HepG2 (cell line): ENCODE results near the gene ITCH. TPM values are rescaled to one million over a fixed set of nuclear protein-coding genes. Genes with fewer than 3 reads are reported as not detected.

ENCODE experiments used
- ATAC-seq: fragments of 200-7000 bp; cut with Tn5 transposase; 3 replicates; pipeline ENCODE4 v1.9.1; 2020; ENCODE audit warnings: mild to moderate bottlenecking, moderate library complexity
- BruUV-seq: library from RNA; stranded (reverse); fragments of 400-500 nt; replicated peaks from 2 replicates; lab custom pipeline; 2021; lab: Mats Ljungman, UMichigan
- CTCF ChIA-PET: fragments of 300-600 bp; formaldehyde crosslinking; extraction: SDS; loops from one replicate; lab custom pipeline; 2021; ENCODE audit warnings: low total read pairs, inconsistent platforms, low intra/inter-chr PET ratio; lab: Yijun Ruan, JAX
- POLR2A ChIA-PET: fragments of 350-600 bp; sonication (Branson Sonifier 250); formaldehyde crosslinking; loops from one replicate; lab custom pipeline; 2020; ENCODE audit warnings: antibody characterized with exemption, inconsistent platforms; lab: Yijun Ruan, JAX
- DNase-seq: peaks from one replicate; pipeline ENCODE4 v3.0.0-alpha.2; 2015; ENCODE audit warnings: low spot score
- FAIRE-seq: peaks from 3 replicates; lab custom pipeline; 2011; peaks lifted over from hg19 to GRCh38; lab: Jason Lieb, UNC
- H2AFZ ChIP-seq: one replicate; pipeline ENCODE4 v1.6.1; 2011; ENCODE audit warnings: low read length, inconsistent platforms
- H3K27ac ChIP-seq: fragments of 300-600 bp; 3 replicates; pipeline ENCODE4 v1.8.0; 2011; ENCODE audit warnings: mixed run types, mild to moderate bottlenecking, mixed read lengths, low read length, inconsistent platforms; ENCODE audit not compliant: insufficient read depth; ENCODE audit errors: extremely low read length
- H3K27me3 ChIP-seq, 2 experiments: fragments of 200-600 bp in 1 of 2; 2 replicates in 1 of 2; 3 replicates in 1 of 2; pipeline versions ENCODE4 v1.6.0 to v1.8.0; 2011; ENCODE audit warnings: low read length in 2 of 2, mild to moderate bottlenecking in 2 of 2, moderate library complexity in 2 of 2, inconsistent platforms in 1 of 2; ENCODE audit not compliant: insufficient read depth in 2 of 2, control insufficient read depth in 1 of 2
- H3K36me3 ChIP-seq, 2 experiments: fragments of 200-600 bp in 1 of 2; replicated peaks in 1 of 2; 2 replicates in 1 of 2; 3 replicates in 1 of 2; pipeline versions ENCODE4 v1.5.1 to v1.8.0; 2011; ENCODE audit warnings: low read length in 2 of 2, inconsistent platforms in 1 of 2; ENCODE audit not compliant: insufficient read depth in 2 of 2, control insufficient read depth in 1 of 2
- H3K4me1 ChIP-seq: 2 replicates; pipeline ENCODE4 v1.5.1; 2012; ENCODE audit warnings: low read length, inconsistent platforms; ENCODE audit not compliant: insufficient read depth
- H3K4me2 ChIP-seq: 2 replicates; pipeline ENCODE4 v1.6.0; 2011; ENCODE audit warnings: low read depth, low read length, inconsistent platforms
- H3K4me3 ChIP-seq, 3 experiments: fragments of 200-600 bp in 1 of 3; sonication (generic), shearing (Covaris generic) in 1 of 3; replicated peaks in 1 of 3; 2 replicates each; pipeline ENCODE4 v1.5.1; 2011 to 2016; ENCODE audit warnings: low read length in 3 of 3, inconsistent platforms in 2 of 3, low read depth in 2 of 3, mild to moderate bottlenecking in 2 of 3, control low read depth in 1 of 3, mixed read lengths in 1 of 3; ENCODE audit not compliant: insufficient read depth in 1 of 3
- H3K79me2 ChIP-seq: one replicate; pipeline ENCODE4 v1.6.1; 2011; ENCODE audit warnings: low read length, inconsistent platforms; ENCODE audit not compliant: insufficient read depth
- H3K9ac ChIP-seq: 2 replicates; pipeline ENCODE4 v1.6.0; 2011; ENCODE audit warnings: mild to moderate bottlenecking, low read depth, low read length, inconsistent platforms; ENCODE audit not compliant: insufficient read depth
- H3K9me3 ChIP-seq: 2 replicates; pipeline ENCODE4 v1.5.1; 2012; ENCODE audit warnings: mild to moderate bottlenecking, low read length
- H4K20me1 ChIP-seq: 2 replicates; pipeline ENCODE4 v1.6.0; 2011; ENCODE audit warnings: inconsistent platforms, mild to moderate bottlenecking, low read length, moderate library complexity; ENCODE audit not compliant: insufficient read depth
- DMAP1 ChIP-seq: IDR thresholded peaks from 2 replicates; pipeline ENCODE4 v1.6.1; 2016
- HIVEP1 ChIP-seq: sonication (generic); formaldehyde crosslinking; IDR thresholded peaks from 2 replicates; pipeline ENCODE4 v1.4.0; 2020; ENCODE audit warnings: mild to moderate bottlenecking, missing genetic modification reagents
- KDM1A ChIP-seq: IDR thresholded peaks from 2 replicates; pipeline ENCODE4 v1.6.1; 2016; ENCODE audit warnings: missing compliant biosample characterization
- MED8 ChIP-seq: sonication (generic); formaldehyde crosslinking; IDR thresholded peaks from 2 replicates; pipeline ENCODE4 v1.8.1; 2023; ENCODE audit warnings: mild to moderate bottlenecking, missing genetic modification reagents; ENCODE audit not compliant: insufficient replicate concordance
- ZNF501 ChIP-seq: sonication (generic); formaldehyde crosslinking; IDR thresholded peaks from 2 replicates; pipeline ENCODE4 v1.5.1; 2020; ENCODE audit warnings: mild to moderate bottlenecking, moderate library complexity, missing genetic modification reagents
- ZNF839 ChIP-seq: sonication (generic); formaldehyde crosslinking; IDR thresholded peaks from 2 replicates; pipeline ENCODE4 v1.4.0; 2020; ENCODE audit warnings: missing genetic modification reagents, mild to moderate bottlenecking, borderline replicate concordance
- ZNF878 ChIP-seq: sonication (generic); formaldehyde crosslinking; IDR thresholded peaks from 2 replicates; pipeline ENCODE4 v1.8.1; 2023; ENCODE audit warnings: mild to moderate bottlenecking, missing genetic modification reagents, moderate library complexity
- WGBS: methylation state at CpG from one replicate; pipeline ENCODE4 v1.1.6; 2017; ENCODE audit warnings: low lambda C conversion rate; 5-methylcytosine and 5-hydroxymethylcytosine counted together
- in situ Hi-C: cut with HindIII; loops from 2 replicates; pipeline ENCODE4 v1.10.0; 2017; ENCODE audit warnings: low pct_unique_long_range_greater_than_20kb; ENCODE audit not compliant: extremely low pct_ligation_motif_present
- intact Hi-C: fragments of 100-400 bp; cut with micrococcal nuclease; formaldehyde crosslinking; loops from one replicate; pipeline ENCODE4 v1.10.0; 2022; ENCODE audit not compliant: unreplicated experiment
- polyA plus RNA-seq, 8 experiments: library from polyadenylated mRNA; depleted of rRNA in 3 of 8; stranded (reverse) in 7 of 8; unstranded in 1 of 8; fragments of >200 nt; fragmentation: Illumina TruSeq in 4 of 8; extraction: Trizol in 4 of 8; gene quantifications; 2 replicates each; pipeline versions ENCODE4 v1.2.1 to v1.2.3, GENCODE V29; 2011 to 2016; ENCODE audit warnings: low read depth in 4 of 8, missing spikeins in 1 of 8, mixed read lengths in 1 of 8; ENCODE audit not compliant: insufficient read depth in 1 of 8
- total RNA-seq, 5 experiments: library from RNA; depleted of rRNA; stranded (reverse); fragments of >200 nt; fragmentation: Illumina TruSeq; extraction: Trizol; gene quantifications; 2 replicates each; pipeline ENCODE4 v1.2.3, GENCODE V29; 2016; ENCODE audit warnings: low read depth in 1 of 5

The ITCH gene
- total and polyA plus RNA-seq, 2 of the 13 experiments (the other 11 are each of a cell fraction or from before 2014, with no cell fraction given): 20.5 to 112 TPM

DNA sequence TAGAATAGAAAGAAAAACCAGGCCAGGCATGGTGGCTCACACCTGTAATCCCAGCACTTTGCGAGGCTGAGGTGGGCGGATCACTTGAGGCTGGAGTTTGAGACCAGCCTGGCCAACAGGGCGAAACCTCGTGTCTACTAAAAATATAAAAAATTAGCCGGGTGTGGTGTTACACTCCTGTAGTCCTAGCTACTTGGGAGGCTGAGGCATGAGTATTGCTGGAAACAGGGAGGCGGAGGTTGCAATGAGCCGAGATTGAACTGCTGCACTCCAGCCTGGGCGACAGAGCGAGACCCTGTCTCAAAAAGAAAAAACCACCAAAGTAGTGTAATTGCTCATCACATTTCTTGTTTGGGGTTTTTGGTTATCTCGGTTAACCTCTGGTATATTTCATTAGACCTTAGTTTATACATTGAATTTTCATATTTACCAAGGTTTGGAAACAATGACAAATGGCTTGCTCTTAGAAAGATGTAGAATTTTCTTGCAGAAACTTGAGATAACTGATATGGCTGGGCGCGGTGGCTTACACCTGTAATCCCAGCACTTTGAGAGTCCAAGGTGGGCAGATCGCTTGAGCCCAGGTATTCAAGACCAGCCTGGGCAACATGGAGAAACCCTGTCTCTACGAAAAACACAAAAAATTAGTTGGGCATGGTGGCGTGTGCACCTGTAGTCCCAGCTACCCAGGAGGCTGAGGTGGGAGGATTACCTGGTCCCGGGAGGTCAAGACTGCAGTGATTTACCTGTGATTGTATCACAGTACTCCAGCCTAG, 14.2 kb downstream of the ITCH start:
- BruUV-seq: no TSS peak
- Histone ChIP-seq H3K4me3 (no peak overlapping the region), H3K9ac (no peak overlapping the region), H3K79me2 (peaks cover 91% of the 10 kb centered on the region), H3K27me3 (no peaks in the 10 kb centered on the region), H3K4me1 (peaks cover 44% of the 10 kb centered on the region), H2AFZ (no peak overlapping the region), H3K4me2 (no peak overlapping the region), H3K36me3 (peaks cover 8 to 57% of the 10 kb centered on the region in 2 experiments), H3K9me3 (no peaks in the 10 kb centered on the region), H3K27ac (no peak overlapping the region), H4K20me1 (peaks cover 40% of the 10 kb centered on the region)
- 96% methylated on average over 16 of the region's 16 CpGs for WGBS
- TF ChIP-seq ZNF501 (CRISPR knock-in tag) (peak; percentile 28; the same call in 1 of the 2 replicates), ZNF878 (CRISPR knock-in tag) (no peak)
- intact Hi-C loops (no loop called here), in situ Hi-C loops (no loop called here)
- no peak for FAIRE-seq
- ChIA-PET POLR2A (interaction anchor here (0.9 to 7.0 kb wide), 3 partner anchors 10 to 65 kb away, joined by 3 to 56 read pairs (median 3); partner anchors contain the start of gene ITCH), CTCF (interaction anchor here (0.7 kb wide), 1 partner anchor 64 kb away, joined by 3 read pairs; no protein-coding TSS in a partner anchor)
- DNase-seq: no peak
- ATAC-seq: no peak

DNA sequence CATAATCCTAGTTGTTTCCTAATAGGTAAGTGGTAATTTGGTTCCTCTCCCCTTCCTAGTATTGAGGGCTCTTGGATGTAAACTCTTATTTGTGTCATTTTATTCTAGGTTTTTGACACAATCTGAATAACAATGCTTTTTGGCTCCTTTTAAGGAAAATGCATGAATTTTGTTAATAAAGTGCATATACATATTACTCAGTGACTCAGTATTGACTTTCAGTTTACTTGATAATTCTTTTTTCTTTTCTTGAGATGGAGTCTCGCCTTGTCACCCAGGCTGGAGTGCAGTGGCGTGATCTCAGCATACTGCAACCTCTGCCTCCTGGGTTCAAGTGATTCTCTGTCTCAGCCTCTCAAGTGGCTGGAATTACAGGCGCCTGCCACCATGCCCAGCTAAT, 19.1 kb downstream of the ITCH start:
- H3K27ac ChIP-seq: no peak overlapping the region

More for the DNA sequence above, 19.1 kb downstream of the ITCH start:
- no peaks in the 10 kb centered on the region for H3K9me3 ChIP-seq
- in situ Hi-C loops (no loop called here), intact Hi-C loops (no loop called here)
- H3K9ac ChIP-seq: no peak overlapping the region
- CTCF ChIA-PET: no interaction called here
- peaks cover 92% of the 10 kb centered on the region for H3K79me2 ChIP-seq
- FAIRE-seq: no peak
- H3K36me3 ChIP-seq: peaks cover 4 to 30% of the 10 kb centered on the region in 2 experiments
- no peak for ATAC-seq
- H3K4me1 ChIP-seq: peaks cover 47% of the 10 kb centered on the region
- H3K27me3 ChIP-seq: no peaks in the 10 kb centered on the region
- DNase-seq: no peak
- H3K4me2 ChIP-seq: no peak overlapping the region
- no peak overlapping the region for H3K4me3 ChIP-seq
- 96% methylated on average over 3 of the region's 3 CpGs for WGBS
- POLR2A ChIA-PET: interaction anchor here (0.7 to 1.3 kb wide), 2 partner anchors 19 kb away, joined by 3 read pairs; partner anchors contain the start of gene ITCH
- no TSS peak for BruUV-seq
- peaks cover 50% of the 10 kb centered on the region for H4K20me1 ChIP-seq
- H2AFZ ChIP-seq: no peak overlapping the region
- TF ChIP-seq ZNF839 (CRISPR knock-in tag) (no peak), HIVEP1 (CRISPR knock-in tag) (no peak), MED8 (CRISPR knock-in tag) (no peak), DMAP1 (CRISPR knock-in tag) (no peak), KDM1A (CRISPR knock-in tag) (no peak)
